HCT116 (cell line): ENCODE measurements around the gene NEURL2. TPM values are rescaled to one million over a fixed set of nuclear protein-coding genes. Genes with fewer than 3 reads are reported as not detected.

Source experiments
- ATAC-seq: fragments of 200-7000 bp; cut with Tn5 transposase; 2 replicates; pipeline ENCODE4 v1.9.1; 2020; ENCODE audit warnings: mild to moderate bottlenecking, moderate library complexity
- BruUV-seq: library from RNA; stranded (reverse); fragments of 400-500 nt; replicated peaks from 2 replicates; lab custom pipeline; 2021; lab: Mats Ljungman, UMichigan
- CTCF ChIA-PET: fragments of 300-600 bp; sonication (Branson Sonifier 250); formaldehyde crosslinking; loops from one replicate; lab custom pipeline; 2021; ENCODE audit warnings: antibody characterized with exemption; lab: Charles Lee
- POLR2A ChIA-PET: fragments of 300-600, 350-600 bp; sonication (Branson Sonifier 250); formaldehyde crosslinking; loops from one replicate; lab custom pipeline; 2021; ENCODE audit warnings: antibody characterized with exemption; lab: Charles Lee
- RAD21 ChIA-PET, 2 experiments: fragments of 300-600 bp; sonication (Branson Sonifier 250); formaldehyde crosslinking; loops; one replicate each; lab custom pipeline; 2023; ENCODE audit warnings: low total read pairs in 2 of 2; ENCODE audit not compliant: uncharacterized antibody in 2 of 2, unreplicated experiment in 2 of 2, low non-redundant PET in 1 of 2; lab: Charles Lee
- DNase-seq: peaks from one replicate; pipeline ENCODE4 v3.0.0-alpha.2; 2010; ENCODE audit warnings: low read depth, low spot score
- H2AFZ ChIP-seq: fragments of 200-600 bp; shearing (Covaris generic), sonication (generic); 2 replicates; pipeline ENCODE4 v1.6.1; 2017; ENCODE audit warnings: low read depth, mixed run types, mixed read lengths, antibody characterized with exemption, low read length; ENCODE audit not compliant: poor library complexity, severe bottlenecking
- H3K27ac ChIP-seq: 2 replicates; pipeline ENCODE4 v1.5.1; 2012; ENCODE audit warnings: low read depth, low read length
- H3K27me3 ChIP-seq: fragments of 200-600 bp; sonication (generic); 2 replicates; pipeline ENCODE4 v1.6.1; 2016; ENCODE audit warnings: mixed run types, low read length, mixed read lengths; ENCODE audit not compliant: insufficient read depth
- H3K36me3 ChIP-seq, 2 experiments: fragments of 200-500 bp in 1 of 2; fragments of 200-600 bp in 1 of 2; sonication (Bioruptor generic) in 1 of 2; sonication (generic) in 1 of 2; 2 replicates each; pipeline versions ENCODE4 v1.5.1 to v1.6.1; 2014 to 2016; ENCODE audit warnings: low read length in 2 of 2, inconsistent platforms in 1 of 2, mixed read lengths in 1 of 2, mixed run types in 1 of 2; ENCODE audit not compliant: insufficient read depth in 2 of 2, control insufficient read depth in 1 of 2
- H3K4me1 ChIP-seq, 2 experiments: fragments of 200-600 bp in 1 of 2; sonication (generic) in 1 of 2; 2 replicates each; pipeline versions ENCODE4 v1.5.1 to v1.6.1; 2012 to 2017; ENCODE audit warnings: low read length in 2 of 2, inconsistent platforms in 1 of 2, mild to moderate bottlenecking in 1 of 2, mixed read lengths in 1 of 2, mixed run types in 1 of 2, moderate library complexity in 1 of 2; ENCODE audit not compliant: insufficient read depth in 2 of 2, control insufficient read depth in 1 of 2
- H3K4me2 ChIP-seq: fragments of 200-600 bp; sonication (generic); 2 replicates; pipeline ENCODE4 v1.6.1; 2017; ENCODE audit warnings: mixed run types, low read length, mixed read lengths
- H3K4me3 ChIP-seq, 2 experiments: fragments of 200-600 bp in 1 of 2; sonication (generic) in 1 of 2; replicated peaks in 1 of 2; 2 replicates each; pipeline ENCODE4 v1.5.1; 2011 to 2016; ENCODE audit warnings: low read length in 2 of 2, control low read depth in 1 of 2, low read depth in 1 of 2, mild to moderate bottlenecking in 1 of 2, mixed read lengths in 1 of 2, mixed run types in 1 of 2
- H3K79me2 ChIP-seq: fragments of 200-600 bp; sonication (generic); 2 replicates; pipeline ENCODE4 v1.6.1; 2017; ENCODE audit warnings: mild to moderate bottlenecking, mixed run types, low read length, moderate library complexity, mixed read lengths; ENCODE audit not compliant: insufficient read depth
- H3K9ac ChIP-seq: fragments of 200-600 bp; sonication (generic); 2 replicates; pipeline ENCODE4 v1.6.1; 2016; ENCODE audit warnings: low read length, mixed read lengths
- H3K9me2 ChIP-seq: fragments of 200-600 bp; sonication (generic), shearing (Covaris generic); 2 replicates; pipeline ENCODE4 v1.6.1; 2017; ENCODE audit warnings: mixed run types, mild to moderate bottlenecking, moderate library complexity; ENCODE audit not compliant: insufficient read depth
- H3K9me3 ChIP-seq, 2 experiments: fragments of 200-500 bp in 1 of 2; fragments of 200-600 bp in 1 of 2; sonication (Bioruptor generic) in 1 of 2; sonication (generic) in 1 of 2; 2 replicates each; pipeline ENCODE4 v1.6.1; 2014 to 2017; ENCODE audit warnings: low read length in 2 of 2, mixed read lengths in 2 of 2, inconsistent platforms in 1 of 2, low read depth in 1 of 2, mild to moderate bottlenecking in 1 of 2, mixed run types in 1 of 2, moderate library complexity in 1 of 2; ENCODE audit not compliant: control insufficient read depth in 1 of 2, insufficient read depth in 1 of 2
- H4K20me1 ChIP-seq: fragments of 200-600 bp; sonication (generic), shearing (Covaris generic); 2 replicates; pipeline ENCODE4 v1.6.1; 2017; ENCODE audit warnings: mixed run types, mild to moderate bottlenecking, moderate library complexity; ENCODE audit not compliant: insufficient read depth
- EZH2 ChIP-seq: fragments of 200-600 bp; sonication (generic); IDR thresholded peaks from 2 replicates; pipeline ENCODE4 v1.6.1; 2017; ENCODE audit warnings: antibody characterized with exemption, mixed run types
- SIN3A ChIP-seq: IDR thresholded peaks from 2 replicates; pipeline ENCODE4 v1.6.1; 2012; ENCODE audit warnings: low read depth
- SP1 ChIP-seq: IDR thresholded peaks from 2 replicates; pipeline ENCODE4 v1.6.1; 2012; ENCODE audit warnings: low read depth
- SRF ChIP-seq: IDR thresholded peaks from 2 replicates; pipeline ENCODE4 v1.6.1; 2012; ENCODE audit warnings: low read depth
- TCF7L2 ChIP-seq: IDR thresholded peaks from 2 replicates; pipeline ENCODE4 v1.7.0; 2011; ENCODE audit warnings: borderline replicate concordance, inconsistent platforms; ENCODE audit not compliant: insufficient read depth, insufficient read length; ENCODE audit errors: extremely low read depth
- ZFX ChIP-seq: fragments of 450-650 bp; IDR thresholded peaks from 2 replicates; pipeline ENCODE4 v1.6.1; 2017
- intact Hi-C: fragments of 100-400 bp; cut with micrococcal nuclease; formaldehyde crosslinking; loops from 2 replicates; pipeline ENCODE4 v1.10.0; 2022
- total RNA-seq: library from RNA; stranded (reverse); gene quantifications from one replicate; pipeline ENCODE4 v1.2.1, GENCODE V29; 2021; ENCODE audit not compliant: unreplicated experiment
- TF ChIP-seq, protein P1 (sequence below): IDR thresholded peaks from 2 replicates; pipeline ENCODE4 v1.6.1; 2012
- TF ChIP-seq, protein P2 (sequence below), 3 experiments: fragments of 200-600 bp in 1 of 3; sonication (generic) in 1 of 3; IDR thresholded peaks in 2 of 3; conservative IDR thresholded peaks in 1 of 3; 2 replicates each; pipeline ENCODE4 v1.5.1; 2012 to 2017; ENCODE audit warnings: low read depth in 2 of 3, low read length in 2 of 3, antibody characterized with exemption in 1 of 3, borderline replicate concordance in 1 of 3, control low read depth in 1 of 3, mild to moderate bottlenecking in 1 of 3, mixed read lengths in 1 of 3, mixed run types in 1 of 3, moderate library complexity in 1 of 3; ENCODE audit not compliant: insufficient read depth in 1 of 3
- TF ChIP-seq, protein P3 (sequence below): IDR thresholded peaks from 2 replicates; pipeline ENCODE4 v1.6.1; 2011; ENCODE audit warnings: mild to moderate bottlenecking, low read length, moderate library complexity; ENCODE audit not compliant: insufficient replicate concordance; ENCODE audit errors: extremely low read depth
- TF ChIP-seq, protein P4 (sequence below): IDR thresholded peaks from 2 replicates; pipeline ENCODE4 v1.6.1; 2012; ENCODE audit warnings: low read depth

The NEURL2 gene
- total RNA-seq, 1 experiment from 2014 or later = 0.96 TPM

DNA sequence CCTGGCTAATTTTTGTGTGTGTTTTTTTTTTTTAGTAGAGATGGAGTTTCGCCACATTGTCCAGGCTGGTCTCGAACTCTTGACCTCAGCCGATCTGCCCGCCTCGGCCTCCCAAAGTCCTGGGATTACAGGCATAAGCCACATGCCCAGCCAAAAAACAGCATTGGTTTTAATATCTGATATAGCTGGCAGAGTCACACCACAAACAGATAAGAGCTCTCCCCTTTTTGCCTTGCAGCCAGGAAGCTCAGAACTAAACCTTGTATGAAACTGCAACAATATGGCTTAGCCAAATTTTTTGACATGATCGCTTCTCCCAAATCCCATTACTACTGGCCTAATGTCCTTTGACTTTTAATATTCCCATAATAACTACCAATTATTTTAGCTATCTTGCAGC, 38.7 kb downstream of the NEURL2 start:
- no peaks in the 10 kb centered on the region for H3K9me3 ChIP-seq
- no peak overlapping the region for H2AFZ ChIP-seq
- H3K4me1 ChIP-seq = peaks cover 0 to 7% of the 10 kb centered on the region in 2 experiments; a peak in 3 of 4 replicates
- ATAC-seq = no peak
- DNase-seq = no peak
- CTCF ChIA-PET = no interaction called here
- H3K79me2 ChIP-seq = 0 out of 2 replicates have a peak, but pooled peaks cover 12% of the 10 kb centered on the region
- no peak overlapping the region for H3K4me3 ChIP-seq
- H3K27ac ChIP-seq = no peak overlapping the region
- POLR2A ChIA-PET = interaction anchor here (0.7 kb wide), 1 partner anchor 16 kb away, joined by 4 read pairs; no protein-coding TSS in a partner anchor
- TF ChIP-seq, protein P1, sequence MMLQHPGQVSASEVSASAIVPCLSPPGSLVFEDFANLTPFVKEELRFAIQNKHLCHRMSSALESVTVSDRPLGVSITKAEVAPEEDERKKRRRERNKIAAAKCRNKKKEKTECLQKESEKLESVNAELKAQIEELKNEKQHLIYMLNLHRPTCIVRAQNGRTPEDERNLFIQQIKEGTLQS = no peak
- TF ChIP-seq EZH2 (no peak), SP1 (no peak), SRF (no peak), TCF7L2 (no peak), SIN3A (no peak), ZFX (no peak)
- TF ChIP-seq, protein P2, sequence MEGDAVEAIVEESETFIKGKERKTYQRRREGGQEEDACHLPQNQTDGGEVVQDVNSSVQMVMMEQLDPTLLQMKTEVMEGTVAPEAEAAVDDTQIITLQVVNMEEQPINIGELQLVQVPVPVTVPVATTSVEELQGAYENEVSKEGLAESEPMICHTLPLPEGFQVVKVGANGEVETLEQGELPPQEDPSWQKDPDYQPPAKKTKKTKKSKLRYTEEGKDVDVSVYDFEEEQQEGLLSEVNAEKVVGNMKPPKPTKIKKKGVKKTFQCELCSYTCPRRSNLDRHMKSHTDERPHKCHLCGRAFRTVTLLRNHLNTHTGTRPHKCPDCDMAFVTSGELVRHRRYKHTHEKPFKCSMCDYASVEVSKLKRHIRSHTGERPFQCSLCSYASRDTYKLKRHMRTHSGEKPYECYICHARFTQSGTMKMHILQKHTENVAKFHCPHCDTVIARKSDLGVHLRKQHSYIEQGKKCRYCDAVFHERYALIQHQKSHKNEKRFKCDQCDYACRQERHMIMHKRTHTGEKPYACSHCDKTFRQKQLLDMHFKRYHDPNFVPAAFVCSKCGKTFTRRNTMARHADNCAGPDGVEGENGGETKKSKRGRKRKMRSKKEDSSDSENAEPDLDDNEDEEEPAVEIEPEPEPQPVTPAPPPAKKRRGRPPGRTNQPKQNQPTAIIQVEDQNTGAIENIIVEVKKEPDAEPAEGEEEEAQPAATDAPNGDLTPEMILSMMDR (IDR thresholded peaks at IDR 0.05 in 2 of 3, conservative IDR thresholded peaks at IDR 0.05 in 1 of 3; ENCODE audit: borderline replicate concordance in 1 of 3, insufficient read depth in 1 of 3, low read depth in 2 of 3, low read length in 2 of 3) = no peak
- TF ChIP-seq, protein P3, sequence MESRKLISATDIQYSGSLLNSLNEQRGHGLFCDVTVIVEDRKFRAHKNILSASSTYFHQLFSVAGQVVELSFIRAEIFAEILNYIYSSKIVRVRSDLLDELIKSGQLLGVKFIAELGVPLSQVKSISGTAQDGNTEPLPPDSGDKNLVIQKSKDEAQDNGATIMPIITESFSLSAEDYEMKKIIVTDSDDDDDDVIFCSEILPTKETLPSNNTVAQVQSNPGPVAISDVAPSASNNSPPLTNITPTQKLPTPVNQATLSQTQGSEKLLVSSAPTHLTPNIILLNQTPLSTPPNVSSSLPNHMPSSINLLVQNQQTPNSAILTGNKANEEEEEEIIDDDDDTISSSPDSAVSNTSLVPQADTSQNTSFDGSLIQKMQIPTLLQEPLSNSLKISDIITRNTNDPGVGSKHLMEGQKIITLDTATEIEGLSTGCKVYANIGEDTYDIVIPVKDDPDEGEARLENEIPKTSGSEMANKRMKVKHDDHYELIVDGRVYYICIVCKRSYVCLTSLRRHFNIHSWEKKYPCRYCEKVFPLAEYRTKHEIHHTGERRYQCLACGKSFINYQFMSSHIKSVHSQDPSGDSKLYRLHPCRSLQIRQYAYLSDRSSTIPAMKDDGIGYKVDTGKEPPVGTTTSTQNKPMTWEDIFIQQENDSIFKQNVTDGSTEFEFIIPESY = no peak
- TF ChIP-seq, protein P4, sequence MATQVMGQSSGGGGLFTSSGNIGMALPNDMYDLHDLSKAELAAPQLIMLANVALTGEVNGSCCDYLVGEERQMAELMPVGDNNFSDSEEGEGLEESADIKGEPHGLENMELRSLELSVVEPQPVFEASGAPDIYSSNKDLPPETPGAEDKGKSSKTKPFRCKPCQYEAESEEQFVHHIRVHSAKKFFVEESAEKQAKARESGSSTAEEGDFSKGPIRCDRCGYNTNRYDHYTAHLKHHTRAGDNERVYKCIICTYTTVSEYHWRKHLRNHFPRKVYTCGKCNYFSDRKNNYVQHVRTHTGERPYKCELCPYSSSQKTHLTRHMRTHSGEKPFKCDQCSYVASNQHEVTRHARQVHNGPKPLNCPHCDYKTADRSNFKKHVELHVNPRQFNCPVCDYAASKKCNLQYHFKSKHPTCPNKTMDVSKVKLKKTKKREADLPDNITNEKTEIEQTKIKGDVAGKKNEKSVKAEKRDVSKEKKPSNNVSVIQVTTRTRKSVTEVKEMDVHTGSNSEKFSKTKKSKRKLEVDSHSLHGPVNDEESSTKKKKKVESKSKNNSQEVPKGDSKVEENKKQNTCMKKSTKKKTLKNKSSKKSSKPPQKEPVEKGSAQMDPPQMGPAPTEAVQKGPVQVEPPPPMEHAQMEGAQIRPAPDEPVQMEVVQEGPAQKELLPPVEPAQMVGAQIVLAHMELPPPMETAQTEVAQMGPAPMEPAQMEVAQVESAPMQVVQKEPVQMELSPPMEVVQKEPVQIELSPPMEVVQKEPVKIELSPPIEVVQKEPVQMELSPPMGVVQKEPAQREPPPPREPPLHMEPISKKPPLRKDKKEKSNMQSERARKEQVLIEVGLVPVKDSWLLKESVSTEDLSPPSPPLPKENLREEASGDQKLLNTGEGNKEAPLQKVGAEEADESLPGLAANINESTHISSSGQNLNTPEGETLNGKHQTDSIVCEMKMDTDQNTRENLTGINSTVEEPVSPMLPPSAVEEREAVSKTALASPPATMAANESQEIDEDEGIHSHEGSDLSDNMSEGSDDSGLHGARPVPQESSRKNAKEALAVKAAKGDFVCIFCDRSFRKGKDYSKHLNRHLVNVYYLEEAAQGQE = no peak
- BruUV-seq = no TSS peak
- H4K20me1 ChIP-seq = no peaks in the 10 kb centered on the region
- no peaks in the 10 kb centered on the region; a peak in 1 of 4 replicates for H3K36me3 ChIP-seq
- H3K9ac ChIP-seq = no peak overlapping the region
- intact Hi-C loops = no loop called here
- H3K9me2 ChIP-seq = no peaks in the 10 kb centered on the region
- H3K4me2 ChIP-seq = no peak overlapping the region
- RAD21 ChIA-PET = interaction anchor here in 1 of 2 experiments (0.5 kb wide), 1 partner anchor 1661 kb away, joined by 3 read pairs; no protein-coding TSS in a partner anchor
- H3K27me3 ChIP-seq = no peaks in the 10 kb centered on the region
